Urothelium cell line (cell line): Measurements from ENCODE around the gene MXI1.
A peak's percentile ranks its signal among the peaks of the same experiment; 100 is the strongest.
"Not testable (repeated sequence)": the region's sequence is repeated elsewhere in the genome, so short reads cannot be mapped to it uniquely, and the experiment has no call there.

Experiments used
- DNase-seq: peaks from one replicate; pipeline ENCODE4 v3.0.0; 2011; ENCODE audit warnings: low spot score, mixed read lengths
- FAIRE-seq: peaks from 2 replicates; lab custom pipeline; 2011; peaks lifted over from hg19 to GRCh38; lab: Jason Lieb, UNC

Gene MXI1

GRCh38 chr10:110181451-110181850 lies 26.0 kb upstream of the MXI1 start:
- DNase-seq (no peak), FAIRE-seq (no peak)

- FAIRE-seq, result peak; percentile 63
- DNase-seq, result no peak
Measured at GRCh38 chr10:110181911-110182310, 25.5 kb upstream of the MXI1 start.

- DNase-seq (no peak), FAIRE-seq (no peak)
Measured at GRCh38 chr10:110184398-110184797, 23.0 kb upstream of the MXI1 start.

- FAIRE-seq, DNase-seq: not testable (repeated sequence)
Measured at GRCh38 chr10:110185646-110186182, 21.7 kb upstream of the MXI1 start.

- no peak for DNase-seq
- FAIRE-seq, result no peak
Measured at GRCh38 chr10:110190170-110190569, 17.2 kb upstream of the MXI1 start.

GRCh38 chr10:110192552-110192951 lies 14.9 kb upstream of the MXI1 start:
- FAIRE-seq, result no peak
- no peak for DNase-seq

GRCh38 chr10:110200503-110200902 lies 6.9 kb upstream of the MXI1 start:
- FAIRE-seq (no peak), DNase-seq (no peak)

GRCh38 chr10:110201046-110201445 lies 6.4 kb upstream of the MXI1 start:
- not testable (repeated sequence) for DNase-seq, FAIRE-seq

GRCh38 chr10:110203500-110204455 lies 3.6 kb upstream of the MXI1 start:
- peak; percentile 42 for FAIRE-seq
- DNase-seq, result no peak

GRCh38 chr10:110205051-110205675 lies 2.2 kb upstream of the MXI1 start:
- DNase-seq (no peak), FAIRE-seq (no peak)

- DNase-seq, result peak; percentile 51
- FAIRE-seq, result no peak
Measured at GRCh38 chr10:110207805-110208613, 604 bp downstream of the MXI1 start.

GRCh38 chr10:110208614-110209453 lies 1.4 kb downstream of the MXI1 start:
- DNase-seq, result peak; percentile 54
- no peak for FAIRE-seq

GRCh38 chr10:110209454-110209925 lies 2.1 kb downstream of the MXI1 start:
- DNase-seq (peak; percentile 41), FAIRE-seq (no peak)

GRCh38 chr10:110209926-110210673 lies 2.7 kb downstream of the MXI1 start:
- DNase-seq (peak; percentile 47), FAIRE-seq (no peak)

GRCh38 chr10:110210674-110211464 lies 3.5 kb downstream of the MXI1 start:
- DNase-seq (peak; percentile 99), FAIRE-seq (peak; percentile 65)

GRCh38 chr10:110211465-110211843 lies 4.0 kb downstream of the MXI1 start:
- peak; percentile 23 for DNase-seq
- FAIRE-seq, result no peak

- DNase-seq (no peak), FAIRE-seq (no peak)
Measured at GRCh38 chr10:110212119-110213006, 5.0 kb downstream of the MXI1 start.
